SH-SY5Y (cell line): ENCODE data around the gene RPS26.

Experiments used
- GATA2 ChIP-seq: IDR thresholded peaks from 2 replicates; pipeline ENCODE4 v1.6.1; 2011; ENCODE audit warnings: mild to moderate bottlenecking, low read depth, low read length
- GATA3 ChIP-seq: IDR thresholded peaks from 2 replicates; pipeline ENCODE4 v1.6.1; 2011; ENCODE audit warnings: low read depth, mild to moderate bottlenecking, low read length, moderate library complexity

DNA sequence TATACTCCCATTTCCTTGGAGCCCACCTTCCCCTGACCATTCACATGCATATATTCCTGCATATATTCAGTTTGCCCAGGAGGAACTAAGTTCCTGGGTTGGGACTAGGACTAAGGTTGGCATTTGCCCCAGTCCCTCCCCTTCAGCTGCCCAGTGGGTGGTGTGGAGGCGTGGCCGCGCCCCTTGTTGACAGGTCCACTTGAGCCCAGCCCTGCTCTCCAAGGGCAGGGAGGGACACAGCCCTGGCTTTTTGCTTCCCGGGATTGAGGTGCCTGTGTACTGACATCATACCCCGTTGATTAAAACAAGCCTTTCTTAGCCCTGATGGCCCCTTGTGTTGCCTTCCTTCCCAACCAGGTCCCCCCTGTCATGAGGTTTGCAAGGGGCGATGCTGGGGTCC, 45.5 kb downstream of the RPS26 start:
- TF ChIP-seq GATA2 (no peak), GATA3 (no peak)
